ENCODE measurements around the gene MAML2. TPM values are rescaled to one million over a fixed set of nuclear protein-coding genes. Genes with fewer than 3 reads are reported as not detected.

MAML2 gene
- polyA plus RNA-seq, 3 donors, result 0.57 to 7.6 (median 1.2) TPM

DNA sequence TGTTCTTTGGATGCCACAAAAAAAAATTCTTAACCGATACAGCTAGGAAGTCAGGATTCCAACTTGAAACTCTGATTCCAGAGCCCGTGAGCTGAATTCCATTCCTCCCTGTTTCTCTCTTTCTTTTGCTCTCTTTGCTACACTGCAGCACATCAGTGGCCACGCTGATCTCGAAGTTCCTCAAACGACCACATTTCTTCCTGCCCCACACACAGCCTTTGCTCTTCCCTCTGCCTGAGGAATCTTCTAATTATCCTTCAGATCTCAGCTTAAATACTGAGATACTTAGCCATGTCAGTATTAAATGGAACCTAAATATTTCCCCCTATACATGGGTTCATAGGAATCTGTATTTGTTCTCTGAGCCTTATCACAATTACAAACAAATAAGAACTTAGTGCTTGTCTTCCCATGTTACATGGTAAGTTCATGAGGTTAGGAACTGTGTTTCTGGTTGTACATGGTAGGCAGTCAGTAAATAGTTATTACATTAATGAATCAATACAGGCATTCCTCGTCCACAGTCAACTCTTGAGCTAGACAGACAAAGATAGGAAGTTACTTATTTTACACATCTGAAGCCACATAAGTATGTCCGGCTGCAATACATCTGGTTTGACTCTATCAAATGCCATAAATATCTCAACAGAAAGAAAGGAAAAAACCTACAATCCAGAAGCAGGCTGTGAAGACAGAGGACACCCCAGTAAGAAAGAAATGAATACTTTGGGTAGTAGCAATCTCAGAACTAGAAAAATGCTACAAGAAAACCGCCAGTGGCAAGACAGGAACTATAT is 86.6 kb downstream of the MAML2 start:
- peak overlapping the region in 1 of 3 experiments; percentile 46 for H3K4me3 ChIP-seq (replicated peaks in 1 of 3; ENCODE audit: low read depth in 2 of 3, low read length in 3 of 3)
- 0% methylated on average over 5 of the region's 8 CpGs for WGBS (ENCODE audit: insufficient coverage)
- H4K20me1 ChIP-seq (ENCODE audit: insufficient read depth, low read length), result no peaks in the 10 kb centered on the region
- TF ChIP-seq, protein P1, sequence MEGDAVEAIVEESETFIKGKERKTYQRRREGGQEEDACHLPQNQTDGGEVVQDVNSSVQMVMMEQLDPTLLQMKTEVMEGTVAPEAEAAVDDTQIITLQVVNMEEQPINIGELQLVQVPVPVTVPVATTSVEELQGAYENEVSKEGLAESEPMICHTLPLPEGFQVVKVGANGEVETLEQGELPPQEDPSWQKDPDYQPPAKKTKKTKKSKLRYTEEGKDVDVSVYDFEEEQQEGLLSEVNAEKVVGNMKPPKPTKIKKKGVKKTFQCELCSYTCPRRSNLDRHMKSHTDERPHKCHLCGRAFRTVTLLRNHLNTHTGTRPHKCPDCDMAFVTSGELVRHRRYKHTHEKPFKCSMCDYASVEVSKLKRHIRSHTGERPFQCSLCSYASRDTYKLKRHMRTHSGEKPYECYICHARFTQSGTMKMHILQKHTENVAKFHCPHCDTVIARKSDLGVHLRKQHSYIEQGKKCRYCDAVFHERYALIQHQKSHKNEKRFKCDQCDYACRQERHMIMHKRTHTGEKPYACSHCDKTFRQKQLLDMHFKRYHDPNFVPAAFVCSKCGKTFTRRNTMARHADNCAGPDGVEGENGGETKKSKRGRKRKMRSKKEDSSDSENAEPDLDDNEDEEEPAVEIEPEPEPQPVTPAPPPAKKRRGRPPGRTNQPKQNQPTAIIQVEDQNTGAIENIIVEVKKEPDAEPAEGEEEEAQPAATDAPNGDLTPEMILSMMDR (IDR thresholded peaks at IDR 0.05), result no peak
- H3K79me2 ChIP-seq (ENCODE audit: insufficient read depth, low read length), result no peaks in the 10 kb centered on the region
- intact Hi-C loops (cut with micrococcal nuclease), result loop anchor here in 1 of 2 donors (5.0 kb wide), 1 partner anchor 86 kb away; the partner anchor contains the start of gene MAML2
- H3K27me3 ChIP-seq (ENCODE audit: control insufficient read depth in 2 of 2, insufficient read depth in 2 of 2, low read length in 2 of 2), result no peaks in the 10 kb centered on the region
- no peaks in the 10 kb centered on the region for H3K36me3 ChIP-seq (replicated peaks in 1 of 2; ENCODE audit: control insufficient read depth in 1 of 2, insufficient read depth in 2 of 2, low read length in 2 of 2)
- peak; percentile 32 to 61 (median 58) for DNase-seq
- H3K27ac ChIP-seq (ENCODE audit: low read depth in 1 of 2, low read length in 2 of 2), result peak overlapping the region in 1 of 2 donors; percentile 86
- peak overlapping the region; percentile 5 for H3K9ac ChIP-seq (ENCODE audit: insufficient read depth, low read length, poor library complexity, severe bottlenecking)
- peak overlapping the region; percentile 75 to 94 (median 83) for H3K27ac Mint-ChIP-seq
- H3K4me2 ChIP-seq (replicated peaks; ENCODE audit: extremely low read depth, low read length, poor library complexity, severe bottlenecking), result peak overlapping the region; percentile 65
- H3K9me3 ChIP-seq (replicated peaks in 1 of 2; ENCODE audit: control insufficient read depth in 1 of 2, insufficient read depth in 1 of 2, low read length in 2 of 2), result no peaks in the 10 kb centered on the region
- peaks cover 65 to 76% of the 10 kb centered on the region in 2 donors for H3K4me1 ChIP-seq (ENCODE audit: control insufficient read depth in 1 of 2, insufficient read depth in 2 of 2, low read length in 2 of 2)
- peaks cover 0 to 2% (median 0%) of the 10 kb centered on the region in 7 donors for H3K9me3 Mint-ChIP-seq
- peaks cover 78% of the 10 kb centered on the region for H3K4me1 Mint-ChIP-seq
- H2AFZ ChIP-seq (ENCODE audit: insufficient read depth, low read depth, low read length, poor library complexity, severe bottlenecking), result peak overlapping the region; percentile 32
- H3K4me3 Mint-ChIP-seq, result peak overlapping the region; percentile 68 to 89
- peaks cover 0 to 2% of the 10 kb centered on the region in 2 donors for H3K36me3 Mint-ChIP-seq
- no peaks in the 10 kb centered on the region for H3K27me3 Mint-ChIP-seq (ENCODE audit: low read depth in 3 of 3)

DNA sequence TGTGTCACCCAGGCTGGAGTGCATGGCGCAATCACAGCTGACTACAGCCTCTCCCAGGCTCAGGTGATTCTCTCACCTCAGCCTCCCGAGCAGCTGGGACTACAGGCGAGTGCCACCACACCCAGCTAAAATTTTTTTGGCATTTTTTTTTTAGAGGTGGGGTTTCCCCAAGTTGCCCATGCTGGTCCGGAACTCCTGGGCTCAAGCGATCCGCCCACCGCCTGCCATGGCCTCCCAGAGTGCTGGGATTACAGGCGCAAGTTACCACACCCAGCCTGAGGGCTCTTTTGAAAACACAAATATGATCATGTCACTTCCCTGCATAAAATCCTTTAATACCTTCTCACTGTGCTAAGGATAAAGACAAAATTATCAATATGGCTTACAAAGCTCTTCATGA is 88.1 kb downstream of the MAML2 start:
- TF ChIP-seq, protein P1 (IDR thresholded peaks at IDR 0.05), result no peak
- Mint-ChIP-seq H3K4me1 (peaks cover 70% of the 10 kb centered on the region), H3K27me3 (ENCODE audit: low read depth in 3 of 3) (no peaks in the 10 kb centered on the region), H3K4me3 (no peak overlapping the region), H3K9me3 (no peaks in the 10 kb centered on the region), H3K36me3 (peaks cover 0 to 3% of the 10 kb centered on the region in 2 donors), H3K27ac (peak overlapping the region in 1 of 7 donors; percentile 54)
- H3K9ac ChIP-seq (ENCODE audit: insufficient read depth, low read length, poor library complexity, severe bottlenecking), result no peak overlapping the region
- H4K20me1 ChIP-seq (ENCODE audit: insufficient read depth, low read length), result no peaks in the 10 kb centered on the region
- no peaks in the 10 kb centered on the region for H3K9me3 ChIP-seq (replicated peaks in 1 of 2; ENCODE audit: control insufficient read depth in 1 of 2, insufficient read depth in 1 of 2, low read length in 2 of 2)
- no peak overlapping the region for H3K27ac ChIP-seq (ENCODE audit: low read depth in 1 of 2, low read length in 2 of 2)
- no peaks in the 10 kb centered on the region for H3K36me3 ChIP-seq (replicated peaks in 1 of 2; ENCODE audit: control insufficient read depth in 1 of 2, insufficient read depth in 2 of 2, low read length in 2 of 2)
- peak in 1 of 3 donors; percentile 36 for DNase-seq
- WGBS (ENCODE audit: insufficient coverage), result 35% methylated on average over 5 of the region's 8 CpGs
- H3K27me3 ChIP-seq (ENCODE audit: control insufficient read depth in 2 of 2, insufficient read depth in 2 of 2, low read length in 2 of 2), result no peaks in the 10 kb centered on the region
- intact Hi-C loops (cut with micrococcal nuclease), result loop anchor here in 1 of 2 donors (5.0 kb wide), 1 partner anchor 87 kb away; the partner anchor contains the start of gene MAML2
- peak overlapping the region in 1 of 3 experiments; percentile 59 for H3K4me3 ChIP-seq (replicated peaks in 1 of 3; ENCODE audit: low read depth in 2 of 3, low read length in 3 of 3)
- peak overlapping the region; percentile 63 for H3K4me2 ChIP-seq (replicated peaks; ENCODE audit: extremely low read depth, low read length, poor library complexity, severe bottlenecking)
- H3K79me2 ChIP-seq (ENCODE audit: insufficient read depth, low read length), result no peaks in the 10 kb centered on the region
- H3K4me1 ChIP-seq (ENCODE audit: control insufficient read depth in 1 of 2, insufficient read depth in 2 of 2, low read length in 2 of 2), result peaks cover 65 to 69% of the 10 kb centered on the region in 2 donors
- no peak overlapping the region for H2AFZ ChIP-seq (ENCODE audit: insufficient read depth, low read depth, low read length, poor library complexity, severe bottlenecking)
